GM19240 (cell line): Measurements from ENCODE around the gene CLDN25.
"Not testable (repeated sequence)": the region's sequence is repeated elsewhere in the genome, so short reads cannot be mapped to it uniquely, and the experiment has no call there.

Experiments
- DNase-seq: peaks from one replicate; pipeline ENCODE4 v3.0.0; 2011; ENCODE audit warnings: low spot score; ENCODE audit not compliant: insufficient read length

CLDN25 gene

DNA sequence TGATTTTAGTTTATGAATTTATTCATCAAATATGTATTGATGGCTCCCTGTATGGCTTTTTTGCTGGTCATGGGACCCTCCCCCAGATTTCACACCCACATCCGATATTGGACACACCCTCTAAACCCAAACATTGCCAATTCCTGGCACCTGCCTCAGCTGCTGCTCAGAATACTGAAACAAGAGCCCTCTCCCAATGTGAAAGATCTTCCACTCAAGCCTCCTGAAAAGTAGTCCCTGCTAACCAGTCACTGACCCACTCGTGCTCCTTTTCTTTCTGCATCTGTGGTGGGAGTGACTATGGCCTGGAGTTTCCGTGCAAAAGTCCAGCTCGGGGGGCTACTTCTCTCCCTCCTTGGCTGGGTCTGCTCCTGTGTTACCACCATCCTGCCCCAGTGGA is at the start of gene CLDN25:
Gene CLDN25, plus strand, starts transcription at position 301 of the 400 bp plus-strand sequence. Its CDS starts 0 bp downstream, at position 301.
- DNase-seq = no peak

DNA sequence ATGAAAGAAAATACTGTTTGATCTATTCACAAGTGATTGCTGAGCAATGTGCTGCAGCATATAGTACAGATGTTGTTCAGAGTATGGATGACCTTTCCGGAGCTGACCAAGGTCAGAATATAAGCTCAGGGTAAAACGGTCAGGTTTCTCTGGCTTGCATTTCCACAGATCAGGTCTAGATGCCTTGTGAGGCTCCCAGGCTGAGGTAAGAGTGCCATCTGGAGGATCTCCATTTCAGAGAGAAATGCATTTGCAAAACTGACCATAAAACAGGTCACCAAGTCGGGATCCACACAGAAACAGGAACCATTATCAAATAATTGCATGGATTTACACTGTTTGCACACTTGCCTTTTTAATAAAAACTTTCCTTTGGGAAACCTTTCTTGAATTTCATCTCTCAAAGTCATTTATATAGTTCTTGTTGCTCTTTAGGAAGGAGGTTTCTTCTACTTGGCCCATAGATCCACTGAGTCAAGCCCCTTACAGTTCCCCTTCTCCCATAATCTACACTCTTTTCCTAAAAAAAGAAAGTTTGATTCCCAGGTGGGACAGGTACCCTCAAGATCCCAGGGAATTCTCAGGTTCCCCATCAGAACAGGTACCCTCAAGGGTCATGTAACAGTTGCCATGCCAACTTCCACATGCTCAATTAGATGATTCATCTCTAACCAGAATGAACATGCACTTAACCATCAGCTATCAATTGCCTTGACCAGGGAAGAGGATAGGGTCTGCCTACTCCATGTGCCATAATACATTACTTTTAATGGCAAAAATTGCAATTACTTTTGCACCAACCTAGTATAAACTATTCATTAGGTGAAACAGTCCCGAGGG is 48.5 kb upstream of the CLDN25 start:
- no peak for DNase-seq

DNA sequence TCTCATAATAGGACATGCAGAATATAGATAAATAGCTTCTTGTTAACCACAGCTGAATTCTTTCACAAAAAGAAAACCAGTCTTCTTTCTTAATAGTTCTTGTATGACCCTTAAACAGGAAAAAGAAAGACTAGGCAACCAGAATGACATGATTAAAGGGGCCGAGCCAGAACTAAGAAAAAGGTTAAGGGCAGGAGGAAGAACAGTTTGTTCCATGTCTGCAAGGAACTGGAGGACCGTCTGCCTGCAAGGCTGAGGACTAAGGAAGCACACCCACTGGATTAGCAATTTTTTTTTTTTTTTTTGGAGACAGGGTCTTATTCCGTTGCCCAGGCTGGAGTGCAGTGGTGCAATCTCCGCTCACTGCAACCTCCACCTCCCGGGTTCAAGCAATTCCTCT is 47.5 kb upstream of the CLDN25 start:
- no peak for DNase-seq

DNA sequence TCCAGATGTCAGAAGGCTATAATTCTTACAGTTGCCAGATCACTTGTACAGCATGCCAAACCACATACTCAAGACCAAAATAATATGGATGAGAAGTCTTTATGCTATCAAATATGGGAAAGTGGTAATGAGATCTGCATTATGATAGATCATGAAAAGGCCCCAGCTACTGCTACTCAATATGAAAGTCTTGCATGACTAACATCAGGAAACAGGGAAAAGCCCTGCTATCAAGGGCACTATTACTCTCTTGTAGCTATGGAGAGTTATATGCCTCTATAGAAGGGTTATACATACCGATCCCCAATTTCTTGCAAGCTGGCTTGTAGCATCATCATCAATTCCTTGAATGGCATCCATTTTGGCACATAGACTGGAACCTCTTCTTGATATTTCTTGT is 43.3 kb upstream of the CLDN25 start:
- no peak for DNase-seq

DNA sequence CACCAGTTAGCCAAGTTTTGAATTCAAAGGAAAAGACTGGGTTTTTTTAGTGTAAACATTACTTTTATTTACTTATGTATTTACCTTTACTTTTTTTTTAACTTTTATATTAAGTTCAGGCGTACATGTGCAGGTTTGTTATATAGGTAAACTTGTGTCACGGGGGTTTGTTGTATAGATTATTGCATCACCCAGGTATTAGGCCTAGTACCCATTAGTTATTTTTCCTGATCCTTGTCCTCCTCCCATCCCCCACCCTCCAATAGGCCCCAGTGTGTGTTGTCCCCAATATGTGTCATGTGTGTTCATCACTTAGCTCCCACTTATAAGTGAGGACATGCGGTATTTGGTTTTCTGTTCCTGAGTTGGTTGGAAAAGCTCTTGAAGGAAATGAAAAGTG is 26.7 kb upstream of the CLDN25 start:
- no peak for DNase-seq

DNA sequence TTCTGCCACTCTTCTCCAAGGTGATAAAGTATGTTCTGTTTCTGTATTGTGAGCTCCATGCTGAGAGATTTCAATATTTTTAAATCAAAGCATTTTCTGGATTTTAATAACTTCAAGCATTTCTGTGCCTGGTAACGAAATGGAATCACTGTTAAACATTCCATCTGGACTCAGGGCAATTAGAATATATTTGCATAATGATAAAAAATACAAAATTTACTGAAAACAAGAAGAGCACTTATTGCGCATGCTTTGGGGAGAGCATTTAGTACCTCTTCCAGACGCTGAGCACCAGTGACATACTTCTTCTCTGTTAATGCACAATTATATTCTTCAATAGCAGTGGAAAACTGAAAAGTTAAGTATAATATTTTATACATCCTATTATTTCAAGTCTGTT is 19.4 kb upstream of the CLDN25 start:
- DNase-seq = no peak

DNA sequence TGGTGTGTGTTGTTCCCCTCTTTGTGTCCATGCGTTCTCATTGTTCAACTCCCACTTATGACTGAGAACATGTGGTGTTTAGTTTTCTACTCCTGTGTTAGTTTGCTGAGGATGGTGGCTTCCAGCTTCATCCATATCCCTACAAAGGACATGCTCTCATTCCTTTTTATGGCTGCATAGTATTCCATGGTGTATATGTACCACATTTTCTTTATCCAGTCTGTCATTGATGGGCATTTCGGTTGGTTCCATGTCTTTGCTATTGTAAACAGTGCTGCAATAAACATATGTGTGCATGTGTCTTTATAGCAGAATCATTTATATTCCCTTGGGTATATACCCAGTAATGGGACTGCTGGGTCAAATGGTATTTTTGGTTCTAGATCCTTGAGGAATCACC is 16.6 kb upstream of the CLDN25 start:
- not testable (repeated sequence) for DNase-seq

DNA sequence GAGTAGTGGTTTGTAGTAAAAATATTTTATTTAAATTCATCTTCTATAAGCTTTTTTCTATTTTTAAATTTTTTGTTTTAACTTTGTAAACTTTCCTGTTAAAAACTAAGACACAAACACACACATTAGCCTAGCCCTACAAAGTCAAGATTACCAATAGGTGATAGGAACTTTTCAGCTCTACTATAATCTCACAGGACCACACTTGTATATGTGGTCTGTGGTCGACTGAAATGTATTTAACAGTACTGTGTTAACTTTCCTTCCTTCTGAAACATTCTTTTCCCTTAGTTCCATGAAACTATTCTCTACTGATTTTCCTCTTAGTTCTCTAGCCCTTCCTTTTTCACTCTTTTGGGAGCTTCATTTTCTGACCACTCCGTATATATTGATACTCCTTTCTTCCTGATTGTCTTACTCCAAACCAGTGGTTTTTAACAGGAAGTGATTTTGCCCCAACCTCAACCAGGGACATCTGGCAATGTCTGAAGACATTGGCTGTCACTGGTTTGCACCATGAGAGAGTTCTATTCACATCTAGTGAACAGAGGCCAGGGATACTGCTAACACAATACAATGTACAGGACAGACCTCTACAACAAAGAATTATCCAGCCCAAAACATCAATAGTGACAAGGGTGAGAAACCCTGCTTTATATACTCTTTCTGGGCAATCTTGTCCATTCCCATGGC is 14.9 kb upstream of the CLDN25 start:
- DNase-seq = no peak

DNA sequence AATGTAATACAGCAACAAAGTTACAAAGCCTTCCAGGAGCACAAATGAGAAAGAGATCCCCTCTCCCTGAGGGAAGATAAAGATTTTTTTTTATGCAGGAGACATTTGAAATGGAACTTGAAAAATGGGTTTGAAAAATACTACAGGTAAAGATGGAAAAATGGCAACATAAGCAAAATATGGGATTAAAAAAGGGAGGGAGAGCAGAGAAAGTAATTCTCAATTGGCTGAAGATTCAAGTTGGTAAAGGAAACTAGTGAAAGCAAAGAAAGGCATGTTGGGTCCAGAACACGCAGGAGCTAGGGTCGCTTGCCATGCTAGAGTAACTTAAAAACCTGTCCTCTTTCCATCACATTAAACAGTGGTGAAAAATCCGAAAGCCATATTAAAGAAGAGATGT is 7.6 kb upstream of the CLDN25 start:
- DNase-seq = no peak

DNA sequence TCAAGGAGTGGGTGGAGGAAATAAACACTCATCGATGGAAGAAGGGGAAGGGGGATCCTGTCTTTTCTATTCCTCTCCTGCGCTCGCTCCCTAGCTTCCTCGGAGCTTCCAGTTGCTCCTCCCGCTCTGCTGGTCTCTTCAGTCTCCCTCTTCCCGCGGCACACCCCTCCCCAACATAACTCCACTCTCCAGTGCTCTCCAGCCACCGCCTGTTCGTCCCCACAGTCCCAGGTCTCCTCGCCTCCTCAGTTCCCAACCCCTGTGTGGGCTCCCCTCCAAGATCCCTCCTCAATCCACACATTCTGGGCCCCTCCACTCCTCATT is 6.5 kb upstream of the CLDN25 start:
- no peak for DNase-seq

DNA sequence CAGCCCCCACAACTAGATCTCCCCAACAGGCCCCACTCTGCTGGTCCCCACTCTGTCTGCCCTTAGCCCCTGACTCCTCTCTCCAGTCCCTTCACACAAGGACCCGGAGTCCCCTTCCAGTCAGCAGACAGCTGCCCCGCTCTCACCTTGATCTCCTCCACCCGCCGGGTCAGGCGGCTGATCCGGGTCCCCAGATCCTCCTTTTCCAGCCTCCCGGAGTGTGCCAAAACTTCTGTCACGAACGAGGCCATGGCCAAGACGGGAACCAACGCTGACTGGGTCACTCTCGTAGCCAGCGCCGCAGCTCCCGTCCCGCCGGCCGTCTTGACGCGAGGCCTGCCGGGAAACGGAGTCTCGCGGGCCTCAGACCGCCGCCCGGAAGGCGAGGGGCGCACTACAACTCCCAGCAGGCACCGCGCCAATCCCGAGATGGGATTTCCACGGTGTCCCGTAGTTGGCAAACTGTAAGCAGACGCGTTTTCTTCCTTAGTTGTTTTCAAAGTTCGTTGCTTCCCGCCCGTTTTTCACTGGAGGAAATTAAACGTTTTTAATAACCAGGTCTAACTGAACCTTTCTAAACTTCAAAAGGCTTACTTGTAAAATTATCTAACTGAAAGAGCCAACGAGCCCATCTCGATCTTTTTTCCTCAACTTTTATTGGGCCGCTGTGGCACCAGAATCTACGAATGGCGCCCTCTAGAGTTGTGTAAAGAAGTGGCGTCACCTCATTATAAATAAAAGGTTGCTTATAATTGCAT is 6.0 kb upstream of the CLDN25 start, which contains the start of gene ZW10:
Gene ZW10, minus strand, starts transcription at position 277 of the 758 bp plus-strand sequence. Its CDS starts 26 bp downstream, at position 251.
- peak; percentile 75 for DNase-seq

DNA sequence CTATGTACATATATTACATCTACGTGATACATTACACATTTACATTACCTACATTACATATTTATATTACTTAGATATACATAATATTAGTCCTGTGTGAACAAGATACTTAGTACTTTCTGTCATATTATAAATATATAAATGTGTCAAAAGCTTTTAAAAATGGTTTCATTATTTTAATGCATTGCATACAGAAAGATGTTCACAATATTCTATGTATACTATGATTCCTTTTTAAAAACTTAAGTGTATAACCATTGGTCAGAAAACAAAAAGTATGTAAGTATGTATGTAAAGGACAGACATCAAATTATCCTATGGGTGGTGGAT is 5.5 kb upstream of the CLDN25 start:
- no peak for DNase-seq

DNA sequence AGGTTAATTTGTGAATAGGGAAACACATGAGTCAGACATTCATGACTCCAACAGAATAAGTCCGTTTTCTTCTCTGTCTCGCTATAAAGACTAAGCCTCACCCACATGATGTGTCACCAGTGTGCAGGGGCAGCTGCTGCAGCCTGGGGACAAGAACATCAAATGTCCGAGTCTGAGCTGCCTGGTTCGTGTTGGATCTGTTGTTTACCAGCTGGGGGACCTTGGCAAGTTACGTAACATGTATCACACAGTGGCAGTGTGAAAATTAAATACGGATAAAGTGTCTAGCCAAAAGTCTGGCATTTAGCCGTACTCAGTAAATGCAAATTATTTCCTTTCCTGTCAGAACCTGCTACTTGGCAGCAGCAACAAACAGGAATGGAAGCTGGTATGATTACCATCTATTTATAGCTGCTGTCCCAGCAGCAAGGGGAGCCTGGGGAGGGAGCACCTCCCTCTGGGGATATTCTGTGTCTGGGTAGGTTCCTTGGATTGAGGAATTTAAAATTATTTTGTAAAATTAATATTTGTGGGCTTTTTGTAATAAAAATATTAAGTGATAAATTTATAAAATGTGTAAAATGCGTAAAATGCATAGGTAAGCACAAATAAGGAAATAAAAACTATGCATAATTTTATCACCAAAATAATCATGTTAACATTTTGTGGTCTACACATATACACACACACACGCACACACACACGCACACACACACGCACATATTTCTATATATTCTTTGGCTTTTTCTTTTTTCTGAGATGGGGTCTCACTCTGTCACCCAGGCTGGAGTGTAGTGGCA is 1.3 kb upstream of the CLDN25 start:
- DNase-seq = no peak

DNA sequence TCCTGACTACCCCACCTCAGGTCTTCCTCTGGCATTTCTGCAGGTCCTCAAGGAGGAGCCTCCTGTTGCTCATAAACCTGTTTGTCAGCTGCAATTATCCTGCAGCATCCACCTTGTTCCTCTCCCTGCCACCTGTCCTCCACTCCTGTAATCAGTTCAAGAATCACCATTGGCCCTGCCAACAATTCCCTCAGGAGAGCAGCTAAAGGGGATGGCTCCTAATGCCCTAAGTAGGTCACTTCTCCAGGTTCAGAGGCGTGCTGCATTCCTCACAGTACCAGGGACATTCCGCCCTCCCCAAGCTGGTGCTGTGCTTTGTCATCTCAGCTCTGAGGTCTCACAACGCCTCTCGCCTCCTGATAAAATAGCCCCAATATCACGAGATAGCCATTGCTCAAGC is 2.1 kb downstream of the CLDN25 start:
- no peak for DNase-seq

DNA sequence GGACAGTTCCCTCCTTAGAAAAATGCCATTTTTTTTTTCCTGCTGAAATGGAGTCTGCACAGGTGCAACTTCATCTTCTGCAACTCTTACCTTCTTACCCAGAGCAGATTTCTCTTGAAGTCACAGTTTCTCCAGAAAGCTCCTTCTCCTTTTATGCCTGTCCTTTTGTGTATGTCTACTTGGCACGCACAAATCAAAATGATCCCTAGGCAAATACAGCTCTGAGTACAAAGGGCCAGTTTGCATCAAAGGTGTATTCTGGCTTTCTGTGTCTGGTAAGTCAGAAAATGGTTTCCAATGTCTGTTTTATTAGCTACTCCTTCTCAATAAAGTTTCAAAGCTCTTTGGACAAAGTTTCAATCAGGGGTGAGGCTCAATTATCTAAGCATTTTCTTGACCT is 2.5 kb downstream of the CLDN25 start:
- no peak for DNase-seq

DNA sequence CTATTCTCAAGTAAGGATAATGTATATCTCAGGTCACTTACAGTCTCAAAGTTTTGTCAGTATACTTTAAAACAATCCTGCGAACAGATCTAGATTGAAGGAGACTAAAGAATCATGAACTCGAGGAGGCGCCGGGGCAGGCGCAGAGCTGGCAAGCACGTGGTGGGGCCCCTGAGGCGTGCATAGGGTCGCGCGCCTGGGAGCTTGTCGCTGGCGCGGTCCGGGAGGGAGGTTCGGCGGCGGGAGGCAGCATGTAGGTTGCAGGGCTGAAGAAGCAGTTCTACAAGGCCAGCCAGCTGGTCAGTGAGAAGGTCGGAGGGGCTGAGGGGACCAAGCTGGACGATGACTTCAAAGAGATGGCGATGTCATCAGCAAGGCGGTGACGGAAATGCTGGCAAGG is 9.4 kb downstream of the CLDN25 start:
- DNase-seq = not testable (repeated sequence)

DNA sequence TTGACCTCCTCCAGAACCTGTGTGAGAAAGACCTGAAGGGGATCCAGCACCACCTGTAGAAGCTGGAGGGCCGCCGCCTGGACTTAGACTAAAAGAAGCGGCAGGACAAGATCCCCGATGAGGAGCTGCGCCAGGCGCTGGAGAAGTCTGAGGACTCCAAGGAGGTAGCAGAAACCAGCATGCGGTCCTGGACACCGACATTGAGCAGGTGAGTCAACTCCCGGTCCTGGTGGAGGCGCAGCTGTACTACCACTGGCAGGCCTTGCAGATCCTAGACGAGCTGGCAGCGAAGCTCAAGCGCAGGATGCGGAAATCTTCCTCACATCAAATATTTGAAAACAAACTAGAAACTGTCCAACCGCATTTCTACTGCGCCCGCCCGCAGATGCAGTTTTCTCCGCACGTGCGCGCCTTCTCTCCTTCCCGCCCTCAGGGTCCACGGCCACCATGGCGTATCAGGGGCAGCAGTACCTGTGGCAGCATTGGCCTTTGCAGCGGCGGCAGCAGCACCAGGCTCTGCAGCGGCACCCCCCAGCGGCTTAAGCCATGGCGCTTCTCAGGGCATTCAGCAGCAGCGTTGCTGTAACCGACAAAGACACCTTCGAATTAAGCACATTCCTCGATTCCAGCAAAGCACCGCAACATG is 10.2 kb downstream of the CLDN25 start:
- DNase-seq = no peak

DNA sequence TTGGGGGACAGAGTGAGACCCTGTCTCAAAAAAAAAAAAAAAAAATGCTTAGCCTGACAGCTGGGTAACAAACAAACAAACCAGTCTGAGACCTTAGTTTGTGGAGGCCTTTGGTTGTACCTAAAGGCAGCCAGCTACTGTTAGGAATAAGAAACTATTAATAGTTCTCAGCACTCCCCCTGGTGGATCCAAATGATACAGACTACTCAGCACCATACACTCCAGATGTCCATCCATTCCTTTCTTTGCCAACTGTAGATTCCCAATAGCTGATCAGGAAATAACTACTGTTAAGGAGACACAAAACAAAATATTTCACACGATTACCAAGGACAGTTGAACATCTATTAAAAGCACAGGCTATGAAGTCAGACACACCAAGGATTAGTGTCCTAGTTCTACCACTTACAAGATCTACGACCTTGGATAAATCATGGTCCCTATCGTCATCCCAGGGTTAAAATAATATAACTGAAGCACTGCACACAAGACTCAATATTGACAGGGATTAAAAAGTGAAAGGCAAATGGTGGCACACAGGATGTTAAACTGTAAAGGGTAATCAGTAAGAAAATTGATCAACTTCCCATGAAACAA is 17.2 kb downstream of the CLDN25 start:
- DNase-seq = peak; percentile 25

DNA sequence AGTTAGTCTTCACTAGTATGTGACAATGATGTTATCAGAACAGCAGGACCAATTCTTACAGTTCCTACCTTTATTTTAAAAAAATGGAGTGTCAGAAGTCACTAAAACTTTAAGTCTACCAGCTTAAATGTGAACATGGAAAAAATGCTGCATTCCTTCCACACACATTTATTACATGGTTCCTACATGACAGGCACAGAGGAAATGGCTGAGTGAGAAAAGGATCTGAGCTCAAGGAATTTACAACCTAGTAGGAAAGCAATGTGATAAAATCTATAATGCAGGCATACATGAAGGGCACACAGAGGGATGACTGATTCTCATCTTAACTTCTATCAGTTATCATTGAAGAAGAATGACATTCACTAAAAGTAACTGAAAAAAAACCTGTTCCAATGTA is 23.0 kb downstream of the CLDN25 start:
- DNase-seq = no peak

DNA sequence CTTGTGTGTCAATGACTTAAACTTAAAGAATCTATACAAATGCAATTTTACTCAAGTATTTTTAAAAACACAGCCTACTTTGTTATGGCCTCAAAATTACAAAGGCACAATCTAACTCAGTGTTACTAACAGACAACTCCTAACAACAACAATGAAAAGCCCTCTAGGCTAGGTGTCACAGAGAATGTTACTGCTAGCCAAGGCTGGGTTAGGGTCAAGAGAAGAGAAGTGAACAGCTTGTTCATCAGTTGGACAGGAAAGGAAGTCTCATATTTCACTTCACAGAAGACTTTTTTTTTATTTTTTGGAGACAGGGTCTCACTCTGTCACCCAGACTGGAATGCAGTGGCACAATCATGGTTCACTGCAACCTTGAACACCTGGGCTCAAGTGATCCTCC is 26.0 kb downstream of the CLDN25 start:
- DNase-seq = no peak

DNA sequence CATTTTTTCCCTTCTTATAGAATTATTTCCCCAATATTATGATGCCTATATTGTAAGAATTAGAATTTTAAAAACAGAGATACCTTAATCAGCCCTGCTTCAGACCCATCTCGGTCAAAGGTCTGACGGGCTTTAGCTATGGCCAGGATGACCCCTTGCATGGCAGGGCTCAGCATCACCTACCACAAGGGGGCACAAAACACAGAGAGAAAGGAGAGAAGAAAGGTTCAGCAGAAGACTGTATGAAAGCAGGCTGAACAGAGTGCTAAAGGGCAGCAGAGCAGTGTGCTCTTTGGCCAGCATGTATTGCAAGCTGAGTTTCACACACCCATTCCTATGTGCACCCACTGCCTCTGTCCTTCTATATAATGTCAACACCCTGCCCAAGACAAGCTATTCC is 26.8 kb downstream of the CLDN25 start:
- DNase-seq = no peak
